ENCODE results near the gene EYS. TPM values are rescaled to one million over a fixed set of nuclear protein-coding genes. Genes with fewer than 3 reads are reported as not detected.

EYS gene
- total RNA-seq, 1 donor from 2014 or later = not detected

- no peak for TF ChIP-seq CTCF (IDR thresholded peaks at IDR 0.05; ENCODE audit: unreplicated experiment)
- no peaks in the 10 kb centered on the region for H3K27me3 Mint-ChIP-seq (ENCODE audit: unreplicated experiment)
- no peak overlapping the region for H3K4me3 Mint-ChIP-seq (ENCODE audit: unreplicated experiment)
- peak; percentile 68 for DNase-seq (ENCODE audit: low spot score)
- no peaks in the 10 kb centered on the region for H3K9me3 Mint-ChIP-seq (ENCODE audit: unreplicated experiment)
- H3K27ac Mint-ChIP-seq (ENCODE audit: unreplicated experiment) = peak overlapping the region; percentile 53
- H3K4me1 Mint-ChIP-seq (ENCODE audit: unreplicated experiment) = peaks cover 16% of the 10 kb centered on the region
- peaks cover 7% of the 10 kb centered on the region for H3K36me3 Mint-ChIP-seq (ENCODE audit: low read depth, unreplicated experiment)
These were observed 1023.3 kb downstream of the EYS start for GRCh38 chr6:64683682-64684081.

- Mint-ChIP-seq H3K36me3 (ENCODE audit: low read depth, unreplicated experiment) (peaks cover 7% of the 10 kb centered on the region), H3K4me1 (ENCODE audit: unreplicated experiment) (peaks cover 13% of the 10 kb centered on the region)
- DNase-seq (ENCODE audit: low spot score) = no peak
These were observed 1025.4 kb downstream of the EYS start for GRCh38 chr6:64681416-64682160.

GRCh38 chr6:64680446-64680845 is 1026.6 kb downstream of the EYS start:
- DNase-seq (ENCODE audit: low spot score) = no peak
- H3K4me3 Mint-ChIP-seq (ENCODE audit: unreplicated experiment) = no peak overlapping the region
- H3K36me3 Mint-ChIP-seq (ENCODE audit: low read depth, unreplicated experiment) = peaks cover 7% of the 10 kb centered on the region
- H3K27ac Mint-ChIP-seq (ENCODE audit: unreplicated experiment) = no peak overlapping the region
- no peaks in the 10 kb centered on the region for H3K27me3 Mint-ChIP-seq (ENCODE audit: unreplicated experiment)
- peaks cover 13% of the 10 kb centered on the region for H3K4me1 Mint-ChIP-seq (ENCODE audit: unreplicated experiment)
- no peaks in the 10 kb centered on the region for H3K9me3 Mint-ChIP-seq (ENCODE audit: unreplicated experiment)
- TF ChIP-seq CTCF (IDR thresholded peaks at IDR 0.05; ENCODE audit: unreplicated experiment) = no peak

More at GRCh38 chr6:64681416-64682160, 1025.4 kb downstream of the EYS start:
- Mint-ChIP-seq H3K9me3 (ENCODE audit: unreplicated experiment) (no peaks in the 10 kb centered on the region), H3K27me3 (ENCODE audit: unreplicated experiment) (no peaks in the 10 kb centered on the region), H3K4me3 (ENCODE audit: unreplicated experiment) (no peak overlapping the region), H3K27ac (ENCODE audit: unreplicated experiment) (peak overlapping the region; percentile 48)
- TF ChIP-seq CTCF (IDR thresholded peaks at IDR 0.05; ENCODE audit: unreplicated experiment) = no peak

GRCh38 chr6:64679416-64679815 is 1027.6 kb downstream of the EYS start:
- peaks cover 7% of the 10 kb centered on the region for H3K36me3 Mint-ChIP-seq (ENCODE audit: low read depth, unreplicated experiment)
- no peak overlapping the region for H3K4me3 Mint-ChIP-seq (ENCODE audit: unreplicated experiment)
- H3K27ac Mint-ChIP-seq (ENCODE audit: unreplicated experiment) = no peak overlapping the region
- H3K27me3 Mint-ChIP-seq (ENCODE audit: unreplicated experiment) = no peaks in the 10 kb centered on the region
- TF ChIP-seq CTCF (IDR thresholded peaks at IDR 0.05; ENCODE audit: unreplicated experiment) = no peak
- DNase-seq (ENCODE audit: low spot score) = no peak
- H3K9me3 Mint-ChIP-seq (ENCODE audit: unreplicated experiment) = no peaks in the 10 kb centered on the region
- H3K4me1 Mint-ChIP-seq (ENCODE audit: unreplicated experiment) = peaks cover 13% of the 10 kb centered on the region

- H3K36me3 Mint-ChIP-seq (ENCODE audit: low read depth, unreplicated experiment) = no peaks in the 10 kb centered on the region
- no peaks in the 10 kb centered on the region for H3K4me1 Mint-ChIP-seq (ENCODE audit: unreplicated experiment)
- no peak for DNase-seq (ENCODE audit: low spot score)
- H3K27me3 Mint-ChIP-seq (ENCODE audit: unreplicated experiment) = no peaks in the 10 kb centered on the region
- no peak overlapping the region for H3K27ac Mint-ChIP-seq (ENCODE audit: unreplicated experiment)
- TF ChIP-seq CTCF (IDR thresholded peaks at IDR 0.05; ENCODE audit: unreplicated experiment) = no peak
- H3K4me3 Mint-ChIP-seq (ENCODE audit: unreplicated experiment) = no peak overlapping the region
- H3K9me3 Mint-ChIP-seq (ENCODE audit: unreplicated experiment) = no peaks in the 10 kb centered on the region
These were observed 1034.4 kb downstream of the EYS start for GRCh38 chr6:64672651-64673050.

Data from endothelial cell (in vitro differentiated cells).